PFSK-1 (cell line): Measurements from ENCODE around the gene SLC2A4RG.

Source experiments
- POLR2AphosphoS5 ChIP-seq: IDR thresholded peaks from 2 replicates; pipeline ENCODE4 v1.6.1; 2012; ENCODE audit warnings: low read depth, mild to moderate bottlenecking, control low read depth, low read length, moderate library complexity
- TF ChIP-seq, protein P1 (sequence below), 2 experiments: IDR thresholded peaks; 2 replicates each; pipeline versions ENCODE4 v1.6.1 to v1.8.0; 2011 to 2012; ENCODE audit warnings: low read depth in 2 of 2, low read length in 2 of 2, control low read depth in 1 of 2, inconsistent platforms in 1 of 2, mild to moderate bottlenecking in 1 of 2, moderate library complexity in 1 of 2; ENCODE audit not compliant: insufficient read depth in 1 of 2

DNA sequence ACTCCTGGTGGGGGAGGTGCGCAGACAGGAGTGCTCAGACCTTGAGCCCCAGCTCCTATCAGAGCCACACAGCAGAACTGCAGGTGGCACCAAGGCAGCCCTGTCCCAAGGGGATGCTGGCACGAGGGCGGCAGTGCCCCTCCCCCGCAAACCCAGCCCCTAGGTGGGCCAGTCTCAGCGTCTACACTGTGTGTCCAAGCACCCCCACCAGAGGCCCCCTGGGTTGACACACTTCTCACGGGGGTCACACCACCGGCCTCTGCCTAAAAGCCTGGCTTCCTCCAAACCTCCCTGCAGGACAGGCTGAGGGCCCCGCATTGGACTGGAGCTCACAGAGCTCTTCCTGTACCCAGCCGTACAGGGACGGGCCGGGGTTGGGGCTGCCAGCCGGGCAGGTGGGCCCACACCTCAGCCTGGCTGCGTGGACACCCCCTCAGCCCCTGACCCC lies 8.1 kb downstream of the SLC2A4RG start:
- TF ChIP-seq, protein P1, sequence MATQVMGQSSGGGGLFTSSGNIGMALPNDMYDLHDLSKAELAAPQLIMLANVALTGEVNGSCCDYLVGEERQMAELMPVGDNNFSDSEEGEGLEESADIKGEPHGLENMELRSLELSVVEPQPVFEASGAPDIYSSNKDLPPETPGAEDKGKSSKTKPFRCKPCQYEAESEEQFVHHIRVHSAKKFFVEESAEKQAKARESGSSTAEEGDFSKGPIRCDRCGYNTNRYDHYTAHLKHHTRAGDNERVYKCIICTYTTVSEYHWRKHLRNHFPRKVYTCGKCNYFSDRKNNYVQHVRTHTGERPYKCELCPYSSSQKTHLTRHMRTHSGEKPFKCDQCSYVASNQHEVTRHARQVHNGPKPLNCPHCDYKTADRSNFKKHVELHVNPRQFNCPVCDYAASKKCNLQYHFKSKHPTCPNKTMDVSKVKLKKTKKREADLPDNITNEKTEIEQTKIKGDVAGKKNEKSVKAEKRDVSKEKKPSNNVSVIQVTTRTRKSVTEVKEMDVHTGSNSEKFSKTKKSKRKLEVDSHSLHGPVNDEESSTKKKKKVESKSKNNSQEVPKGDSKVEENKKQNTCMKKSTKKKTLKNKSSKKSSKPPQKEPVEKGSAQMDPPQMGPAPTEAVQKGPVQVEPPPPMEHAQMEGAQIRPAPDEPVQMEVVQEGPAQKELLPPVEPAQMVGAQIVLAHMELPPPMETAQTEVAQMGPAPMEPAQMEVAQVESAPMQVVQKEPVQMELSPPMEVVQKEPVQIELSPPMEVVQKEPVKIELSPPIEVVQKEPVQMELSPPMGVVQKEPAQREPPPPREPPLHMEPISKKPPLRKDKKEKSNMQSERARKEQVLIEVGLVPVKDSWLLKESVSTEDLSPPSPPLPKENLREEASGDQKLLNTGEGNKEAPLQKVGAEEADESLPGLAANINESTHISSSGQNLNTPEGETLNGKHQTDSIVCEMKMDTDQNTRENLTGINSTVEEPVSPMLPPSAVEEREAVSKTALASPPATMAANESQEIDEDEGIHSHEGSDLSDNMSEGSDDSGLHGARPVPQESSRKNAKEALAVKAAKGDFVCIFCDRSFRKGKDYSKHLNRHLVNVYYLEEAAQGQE (IDR thresholded peaks at IDR 0.05; ENCODE audit: insufficient read depth in 1 of 2, low read depth in 2 of 2, low read length in 2 of 2): no peak
- TF ChIP-seq POLR2AphosphoS5: no peak
